Breast epithelium (tissue), 4 donors: ENCODE results near the gene SEC31B. TPM values are rescaled to one million over a fixed set of nuclear protein-coding genes. Genes with fewer than 3 reads are reported as not detected.

Source experiments
- DNase-seq, 2 donors: peaks; one replicate each; pipeline ENCODE4 v3.0.0-alpha.2; 2019; ENCODE audit warnings: low spot score in 2 of 2
- H3K27ac ChIP-seq, 2 donors: fragments of 200-600 bp; sonication (generic) in 1 of 2; one replicate each; pipeline ENCODE4 v1.5.1; 2016 to 2019; ENCODE audit warnings: mild to moderate bottlenecking in 1 of 2
- H3K27me3 ChIP-seq, 2 donors: fragments of 200-600 bp; sonication (generic) in 1 of 2; one replicate each; pipeline versions ENCODE4 v1.5.1 to v1.6.0; 2017 to 2019; ENCODE audit warnings: control low read depth in 1 of 2, mild to moderate bottlenecking in 1 of 2
- H3K36me3 ChIP-seq: fragments of 200-600 bp; one replicate; pipeline ENCODE4 v1.5.1; 2019
- H3K4me1 ChIP-seq, 2 donors: fragments of 200-600 bp; sonication (generic); one replicate each; pipeline ENCODE4 v1.5.1; 2016 to 2019; ENCODE audit warnings: control low read depth in 1 of 2
- H3K4me3 ChIP-seq, 3 donors: fragments of 200-600 bp; sonication (generic); 1 replicate in 2 of 3; 2 replicates in 1 of 3; pipeline ENCODE4 v1.5.1; 2016 to 2019; ENCODE audit warnings: mild to moderate bottlenecking in 3 of 3, moderate library complexity in 2 of 3
- H3K9me3 ChIP-seq, 2 donors: fragments of 200-600 bp; sonication (generic) in 1 of 2; one replicate each; pipeline ENCODE4 v1.5.1; 2016 to 2019; ENCODE audit warnings: control low read depth in 1 of 2
- CTCF ChIP-seq, 3 donors: fragments of 450-650 bp; IDR thresholded peaks; one replicate each; pipeline ENCODE4 v1.5.1; 2016 to 2017; ENCODE audit warnings: antibody characterized with exemption in 3 of 3, mild to moderate bottlenecking in 3 of 3, moderate library complexity in 3 of 3
- POLR2A ChIP-seq: fragments of 450-650 bp; IDR thresholded peaks from one replicate; pipeline ENCODE4 v1.6.1; 2016; ENCODE audit warnings: antibody characterized with exemption, mild to moderate bottlenecking, moderate library complexity
- POLR2AphosphoS5 ChIP-seq, 3 donors: sonication (generic); formaldehyde crosslinking; IDR thresholded peaks; one replicate each; pipeline ENCODE4 v1.6.1; 2017; ENCODE audit warnings: antibody characterized with exemption in 3 of 3
- intact Hi-C: fragments of 100-400 bp; cut with DNase I; formaldehyde crosslinking; loops from one replicate; pipeline ENCODE4 v1.15.1; 2023; ENCODE audit warnings: low total_unique reads
- total RNA-seq, 3 donors: library from RNA; depleted of rRNA; stranded (reverse); fragments of >200 nt; gene quantifications; one replicate each; pipeline ENCODE4 v1.1.0, GENCODE V29; 2016

The SEC31B gene
- total RNA-seq, 3 donors from 2014 or later, result 9.8 to 18.1 (median 12.1) TPM

GRCh38 chr10:100535715-100536353 is 16.2 kb upstream of the SEC31B start, which contains the start of gene HIF1AN:
Gene HIF1AN (plus strand): TSS chr10:100535943. CDS start chr10:100535959, 16 bp downstream.
- peak; percentile 86 to 87 for DNase-seq
- TF ChIP-seq POLR2AphosphoS5 (IDR thresholded peaks at IDR 0.05) (peak; percentile 75 to 89 (median 84)), POLR2A (peak; percentile 81), CTCF (IDR thresholded peaks at IDR 0.05) (peak; percentile 63 to 85 (median 77))
- Histone ChIP-seq H3K36me3 (no peaks in the 10 kb centered on the region), H3K4me1 (peaks cover 0 to 15% of the 10 kb centered on the region in 2 donors), H3K9me3 (no peaks in the 10 kb centered on the region), H3K4me3 (peak within 1 kb of the TSS; percentile 65 to 83 (median 79)), H3K27ac (peak within 1 kb of the TSS; percentile 68), H3K27me3 (no peaks in the 10 kb centered on the region)
- intact Hi-C loops, result no loop called here

- TF ChIP-seq POLR2AphosphoS5 (IDR thresholded peaks at IDR 0.05) (no peak), POLR2A (no peak), CTCF (IDR thresholded peaks at IDR 0.05) (no peak)
- H3K36me3 ChIP-seq, result no peaks in the 10 kb centered on the region
- no peaks in the 10 kb centered on the region for H3K9me3 ChIP-seq
- H3K4me1 ChIP-seq, result peaks cover 0 to 15% of the 10 kb centered on the region in 2 donors
- DNase-seq, result no peak
- peak overlapping the region; percentile 65 to 83 (median 79) for H3K4me3 ChIP-seq
- intact Hi-C loops, result no loop called here
- no peaks in the 10 kb centered on the region for H3K27me3 ChIP-seq
- peak overlapping the region in 1 of 2 donors; percentile 41 for H3K27ac ChIP-seq
These were observed 15.7 kb upstream of the SEC31B start for GRCh38 chr10:100535338-100535714.

GRCh38 chr10:100534726-100535125 is 15.1 kb upstream of the SEC31B start:
- Histone ChIP-seq H3K4me1 (peaks cover 0 to 15% of the 10 kb centered on the region in 2 donors), H3K4me3 (no peak overlapping the region), H3K27me3 (no peaks in the 10 kb centered on the region), H3K36me3 (no peaks in the 10 kb centered on the region), H3K27ac (no peak overlapping the region), H3K9me3 (no peaks in the 10 kb centered on the region)
- TF ChIP-seq POLR2A (no peak), POLR2AphosphoS5 (IDR thresholded peaks at IDR 0.05) (no peak), CTCF (IDR thresholded peaks at IDR 0.05) (no peak)
- no peak for DNase-seq
- intact Hi-C loops, result no loop called here

GRCh38 chr10:100531761-100532160 is 12.1 kb upstream of the SEC31B start:
- Histone ChIP-seq H3K27ac (no peak overlapping the region), H3K36me3 (no peaks in the 10 kb centered on the region), H3K4me3 (no peak overlapping the region), H3K9me3 (no peaks in the 10 kb centered on the region), H3K27me3 (no peaks in the 10 kb centered on the region), H3K4me1 (peaks cover 0 to 15% of the 10 kb centered on the region in 2 donors)
- intact Hi-C loops, result no loop called here
- DNase-seq, result no peak
- TF ChIP-seq POLR2AphosphoS5 (IDR thresholded peaks at IDR 0.05), result no peak
- no peak for TF ChIP-seq CTCF (IDR thresholded peaks at IDR 0.05)
- no peak for TF ChIP-seq POLR2A

GRCh38 chr10:100529475-100530298 is 10.0 kb upstream of the SEC31B start, which contains the start of gene NDUFB8:
Gene NDUFB8 (minus strand): TSS chr10:100529871. CDS start chr10:100529851, 20 bp downstream.
- Histone ChIP-seq H3K27me3 (no peaks in the 10 kb centered on the region), H3K9me3 (no peaks in the 10 kb centered on the region), H3K4me1 (peaks cover 0 to 8% of the 10 kb centered on the region in 2 donors), H3K27ac (peak within 1 kb of the TSS; percentile 80 to 88), H3K4me3 (peak within 1 kb of the TSS; percentile 60 to 81 (median 73)), H3K36me3 (no peaks in the 10 kb centered on the region)
- TF ChIP-seq CTCF (IDR thresholded peaks at IDR 0.05), result no peak
- TF ChIP-seq POLR2A, result peak; percentile 25
- peak; percentile 31 to 74 (median 33) for TF ChIP-seq POLR2AphosphoS5 (IDR thresholded peaks at IDR 0.05)
- peak; percentile 76 to 83 for DNase-seq
- intact Hi-C loops, result no loop called here
